IPS DF 4.7 (cell line): ENCODE results near the gene TEX14.
A peak's percentile ranks its signal among the peaks of the same experiment; 100 is the strongest.
"Not testable (repeated sequence)": the region's sequence is repeated elsewhere in the genome, so short reads cannot be mapped to it uniquely, and the experiment has no call there.

Experiments
- DNase-seq: peaks from one replicate; pipeline ENCODE4 v3.0.0-alpha.2; 2013; ENCODE audit warnings: low spot score; ENCODE audit errors: extremely low read depth

Gene TEX14

GRCh38 chr17:58691701-58692238, at the start of gene TEX14:
TEX14 (minus strand) TSS chr17:58692045; CDS start chr17:58652001, 40,044 bp downstream.
- no peak for DNase-seq

- no peak for DNase-seq
These were observed 49.3 kb upstream of the TEX14 start for GRCh38 chr17:58741121-58741625.

- no peak for DNase-seq
These were observed 43.0 kb upstream of the TEX14 start for GRCh38 chr17:58734811-58735210.

- DNase-seq, result no peak
These were observed 42.2 kb upstream of the TEX14 start for GRCh38 chr17:58734040-58734439.

GRCh38 chr17:58730937-58731336, 39.1 kb upstream of the TEX14 start:
- DNase-seq, result no peak

GRCh38 chr17:58728798-58729197, 37.0 kb upstream of the TEX14 start:
- DNase-seq, result no peak

GRCh38 chr17:58722696-58723095, 30.9 kb upstream of the TEX14 start:
- DNase-seq, result no peak

- no peak for DNase-seq
These were observed 30.4 kb upstream of the TEX14 start for GRCh38 chr17:58722274-58722673.

- DNase-seq, result peak; percentile 11
These were observed 19.2 kb upstream of the TEX14 start for GRCh38 chr17:58710948-58711552.

GRCh38 chr17:58706351-58707140, 14.7 kb upstream of the TEX14 start:
- no peak for DNase-seq

GRCh38 chr17:58703916-58704286, 12.1 kb upstream of the TEX14 start:
- DNase-seq, result no peak

- DNase-seq, result no peak
These were observed 11.5 kb upstream of the TEX14 start for GRCh38 chr17:58703137-58703915.

- no peak for DNase-seq
These were observed 10.9 kb upstream of the TEX14 start for GRCh38 chr17:58702708-58703107.

- DNase-seq, result no peak
These were observed 10.2 kb upstream of the TEX14 start for GRCh38 chr17:58702045-58702476.

- DNase-seq, result no peak
These were observed 7.9 kb upstream of the TEX14 start for GRCh38 chr17:58699771-58700170.

GRCh38 chr17:58694826-58695225, 3.0 kb upstream of the TEX14 start:
- no peak for DNase-seq

- no peak for DNase-seq
These were observed 2.5 kb upstream of the TEX14 start for GRCh38 chr17:58694302-58694701.

- DNase-seq, result no peak
These were observed 1.9 kb upstream of the TEX14 start for GRCh38 chr17:58693751-58694150.

GRCh38 chr17:58693208-58693607, 1.4 kb upstream of the TEX14 start:
- DNase-seq, result no peak

GRCh38 chr17:58692239-58693055, 602 bp upstream of the TEX14 start, which contains the start of gene RAD51C:
RAD51C (plus strand) TSS chr17:58692602; CDS start chr17:58692644, 42 bp downstream.
- DNase-seq, result no peak

- DNase-seq, result not testable (repeated sequence)
These were observed 1.8 kb downstream of the TEX14 start for GRCh38 chr17:58690033-58690432.
